NCI-H146 (cell line): Measurements from ENCODE around the gene ZNF559.
A peak's percentile ranks its signal among the peaks of the same experiment; 100 is the strongest.
"Not testable (repeated sequence)": the region's sequence is repeated elsewhere in the genome, so short reads cannot be mapped to it uniquely, and the experiment has no call there.

Source experiments
- DNase-seq: peaks from one replicate; lab custom pipeline; 2025; lab: John Stamatoyannopoulos, UW

Gene ZNF559

DNA sequence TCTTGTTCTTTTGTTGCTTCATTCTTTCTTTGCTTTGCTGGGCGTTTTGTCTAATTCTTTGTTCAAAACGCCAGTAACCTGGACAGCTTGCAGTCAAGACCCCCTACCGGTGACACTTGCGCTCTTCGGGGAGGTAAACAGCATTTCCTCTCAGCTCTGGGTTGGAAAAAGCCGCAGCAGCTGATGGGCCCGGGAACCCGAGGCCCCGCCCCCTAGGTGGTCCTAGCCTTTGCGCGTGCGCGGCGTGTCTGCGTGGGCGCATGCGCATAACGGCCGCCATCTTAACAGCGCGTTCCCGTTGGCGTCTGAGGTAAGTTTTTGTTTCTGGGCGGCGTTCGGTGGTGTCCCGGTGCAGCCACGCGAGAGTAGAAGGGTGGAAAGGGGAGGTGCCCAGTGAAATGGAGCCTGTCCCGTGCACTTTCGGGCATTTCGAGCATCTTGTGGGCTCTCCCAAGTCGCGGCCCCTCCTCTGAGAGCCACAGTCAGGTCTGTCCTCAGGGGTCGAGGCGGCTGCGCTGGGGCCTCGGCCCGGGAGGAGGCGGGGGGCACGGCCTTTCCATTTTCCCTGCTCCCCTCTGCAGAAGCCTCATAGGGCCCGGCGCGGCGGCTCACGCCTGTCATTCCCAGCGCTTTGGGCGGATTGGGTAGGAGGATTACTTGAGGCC lies at the start of gene ZNF559:
Gene ZNF559 (plus strand): TSS at position 261 of the 665 bp plus-strand sequence. CDS start 14,371 bp downstream, outside the sequence.
- DNase-seq, result peak; percentile 89

DNA sequence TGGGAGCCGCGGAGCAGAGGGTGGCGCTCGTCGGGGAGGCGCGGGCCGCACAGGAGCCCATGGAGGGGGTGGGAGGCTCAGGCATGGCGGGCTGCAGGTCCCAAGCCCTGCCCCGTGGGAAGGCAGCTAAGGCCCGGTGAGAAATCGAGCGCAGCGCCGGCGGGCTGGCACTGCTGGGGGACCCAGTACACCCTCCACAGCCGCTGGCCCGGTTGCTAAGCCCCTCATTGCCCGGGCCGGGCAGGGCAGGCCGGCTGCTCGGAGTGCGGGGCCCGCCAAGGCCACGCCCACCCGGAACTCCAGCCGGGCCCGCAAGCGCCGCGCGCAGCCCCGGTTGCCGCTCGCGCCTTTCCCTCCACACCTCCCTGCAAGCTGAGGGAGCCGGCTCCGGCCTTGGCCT lies 40.5 kb upstream of the ZNF559 start:
- DNase-seq, result not testable (repeated sequence)

DNA sequence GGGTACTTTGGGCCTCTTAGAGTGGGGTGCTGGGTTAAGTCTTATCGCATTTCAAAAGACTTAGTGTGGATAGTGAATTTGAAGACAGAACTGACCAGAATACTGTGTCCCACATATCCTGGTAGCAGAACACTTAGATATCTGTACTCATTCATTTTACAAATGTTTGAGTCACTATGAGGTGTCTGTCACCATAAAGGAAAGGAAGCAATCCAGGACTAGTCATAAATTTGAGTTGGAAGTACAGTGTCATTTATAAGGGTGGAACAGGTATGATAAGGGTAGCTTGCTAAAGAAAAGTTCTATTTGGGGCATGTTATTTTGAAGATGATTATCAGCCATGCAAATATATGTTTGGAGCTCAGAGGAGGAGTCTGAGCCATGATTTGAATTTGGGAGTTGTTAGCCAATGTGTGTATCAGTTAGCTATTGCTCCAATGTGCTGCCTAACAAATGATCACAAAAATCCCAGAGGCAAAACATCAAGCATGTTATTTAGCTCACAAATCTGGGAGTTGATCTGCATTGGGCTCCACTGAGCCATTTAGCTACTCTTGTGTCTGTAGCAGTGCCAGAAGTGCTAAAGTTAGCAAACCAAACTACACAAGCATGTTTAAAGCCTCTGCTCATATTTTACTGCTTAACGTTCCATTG lies 34.6 kb upstream of the ZNF559 start:
- DNase-seq, result no peak

DNA sequence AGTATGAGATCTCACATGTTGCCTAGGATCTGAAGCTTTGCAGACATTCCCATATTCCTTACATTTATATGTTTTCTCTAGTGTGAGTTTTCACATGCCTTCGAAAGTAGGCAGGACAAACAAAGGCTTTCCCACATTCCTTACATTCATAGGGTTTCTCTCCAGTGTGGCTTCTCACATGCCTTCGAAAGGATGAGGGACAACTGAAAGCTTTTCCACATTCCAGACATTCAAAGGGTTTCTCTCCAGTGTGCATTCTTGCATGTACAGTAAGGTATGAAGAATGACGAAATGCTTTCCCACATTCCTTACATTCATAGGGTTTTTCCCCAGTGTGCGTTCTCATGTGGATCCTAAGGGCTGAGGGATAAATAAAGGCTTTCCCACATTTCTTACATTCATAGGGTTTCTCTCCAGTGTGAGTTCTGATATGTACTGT lies 28.5 kb upstream of the ZNF559 start:
- no peak for DNase-seq

DNA sequence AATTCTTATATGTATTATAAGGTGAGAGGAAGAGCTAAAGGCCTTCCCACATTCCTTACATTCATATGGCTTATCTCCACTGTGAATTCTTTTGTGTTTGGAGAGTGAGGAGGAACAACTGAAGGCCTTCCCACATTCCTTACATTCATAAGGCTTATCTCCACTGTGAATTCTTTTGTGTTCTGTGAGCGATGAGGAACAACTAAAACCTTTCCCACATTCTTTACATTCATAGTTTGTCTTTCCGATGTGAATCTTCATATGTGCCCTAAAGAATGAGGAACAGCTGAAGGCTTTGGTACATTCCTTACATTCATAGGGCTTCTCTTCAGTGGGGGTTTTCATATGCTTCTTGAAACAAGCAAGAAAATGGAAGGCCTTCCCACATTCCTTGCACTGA lies 27.6 kb upstream of the ZNF559 start:
- DNase-seq, result no peak

DNA sequence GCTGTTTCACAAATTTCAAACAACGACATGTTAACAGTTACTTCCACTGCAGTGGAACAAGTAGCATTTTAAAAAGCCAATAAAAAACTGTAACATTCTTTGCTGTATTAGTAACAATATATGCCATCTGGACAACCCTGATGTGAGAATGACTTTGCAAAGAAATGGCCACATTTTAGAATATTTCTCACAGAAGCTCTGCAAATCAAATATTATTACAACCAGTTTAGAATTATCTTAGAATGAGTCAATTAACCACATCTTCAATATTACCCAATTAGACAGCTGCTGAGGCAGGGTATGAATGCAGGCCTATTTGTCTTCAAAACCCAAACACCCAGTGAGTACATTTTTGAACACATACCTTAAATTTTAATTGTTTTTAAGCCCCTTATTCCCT lies 17.5 kb upstream of the ZNF559 start:
- DNase-seq, result no peak

DNA sequence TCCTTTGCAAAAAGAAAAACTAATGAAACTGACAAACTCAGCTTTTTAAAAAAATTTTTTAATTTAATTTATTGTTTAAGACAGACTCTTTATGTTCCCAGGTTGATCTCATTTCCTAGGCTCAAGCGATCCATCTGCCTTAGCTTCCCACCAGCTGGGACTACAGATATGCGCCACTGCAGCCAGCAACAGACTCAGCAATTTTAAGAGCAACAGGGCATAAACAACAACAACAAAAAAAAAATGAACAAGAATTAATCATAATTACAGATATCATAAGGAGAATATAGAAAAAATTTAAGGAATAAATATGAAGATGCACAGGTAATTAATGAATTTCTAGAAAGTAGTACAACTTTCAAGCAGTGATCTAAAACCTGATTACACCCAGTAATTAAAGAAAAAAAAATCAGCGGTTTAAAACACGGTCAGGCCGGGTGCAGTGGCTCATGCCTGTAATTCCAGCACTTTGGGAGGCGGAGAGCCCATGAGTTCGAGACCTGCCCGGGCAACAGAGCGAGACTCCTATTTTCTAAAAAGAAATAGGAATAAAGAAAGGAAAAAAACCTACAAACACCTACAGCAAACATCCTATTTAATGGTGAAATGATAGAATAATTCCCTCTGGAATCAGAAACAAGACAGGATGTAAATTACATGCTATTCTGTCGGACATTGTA lies 15.7 kb upstream of the ZNF559 start:
- no peak for DNase-seq

DNA sequence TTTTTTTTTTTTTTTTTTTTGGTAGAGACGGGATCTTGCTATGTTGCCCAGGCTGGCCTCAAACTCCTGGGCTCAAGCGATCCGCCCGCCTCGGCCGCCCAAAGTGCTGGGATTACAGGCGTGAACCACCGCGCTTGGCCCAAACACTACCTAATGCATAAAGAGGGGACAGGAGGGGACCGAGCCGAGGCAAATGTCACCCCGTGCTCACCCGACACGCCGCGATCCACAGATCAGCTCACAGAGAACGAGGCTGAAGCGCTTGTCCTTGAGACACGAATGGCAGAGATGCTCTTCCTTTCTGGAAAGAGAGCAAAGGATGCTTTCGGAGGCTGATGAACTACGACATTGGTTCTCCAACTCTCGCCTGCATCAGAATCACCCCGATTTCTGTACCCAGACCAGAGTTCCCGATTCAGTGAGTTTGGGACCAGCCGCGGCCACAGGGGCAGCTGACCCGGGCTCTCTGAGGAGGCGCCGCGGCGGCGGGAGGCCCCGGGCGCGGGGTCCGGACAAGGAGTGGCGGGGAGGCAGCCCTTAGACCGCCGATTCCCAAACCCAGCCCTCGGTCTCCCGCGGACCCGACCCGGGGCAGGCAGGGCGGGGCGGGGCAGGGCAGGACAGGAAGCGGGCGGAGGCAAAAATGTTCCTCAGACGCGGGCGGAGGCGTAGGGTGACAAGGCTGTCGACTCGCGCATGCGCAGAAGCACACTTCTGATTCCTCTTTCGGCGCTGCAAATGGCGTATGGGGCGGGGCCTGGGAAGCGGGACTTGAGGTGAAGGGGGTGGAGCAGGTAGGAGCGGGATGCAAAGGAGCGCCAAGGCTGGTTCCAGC lies 14.6 kb upstream of the ZNF559 start, which contains the start of gene ZNF699:
Gene ZNF699 (minus strand): TSS at position 700 of the 835 bp plus-strand sequence. CDS start 4,719 bp downstream, outside the sequence.
- peak; percentile 96 for DNase-seq

DNA sequence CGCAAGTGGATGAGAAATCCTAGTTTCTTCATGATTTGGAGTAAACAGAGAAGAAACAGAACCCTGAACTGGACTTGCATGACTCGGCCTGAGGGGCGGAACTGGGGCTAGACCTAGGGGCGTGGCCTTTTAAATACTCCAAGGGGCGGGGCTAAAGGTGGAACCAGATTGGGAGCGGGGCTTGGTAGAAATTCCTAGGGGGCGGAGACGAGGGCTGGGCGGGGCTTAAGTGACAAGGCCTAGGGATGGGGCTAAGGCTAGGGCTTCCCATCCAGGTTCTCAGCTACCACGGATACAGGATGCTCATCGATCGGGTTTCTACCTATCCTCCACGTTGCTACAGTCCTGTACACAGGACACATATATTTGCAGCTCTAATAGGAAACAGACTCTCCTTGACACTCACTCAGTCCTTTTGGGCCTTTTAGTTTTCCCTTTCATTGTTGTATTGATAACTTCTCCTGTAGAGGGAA lies 14.0 kb upstream of the ZNF559 start:
- DNase-seq, result peak; percentile 94

DNA sequence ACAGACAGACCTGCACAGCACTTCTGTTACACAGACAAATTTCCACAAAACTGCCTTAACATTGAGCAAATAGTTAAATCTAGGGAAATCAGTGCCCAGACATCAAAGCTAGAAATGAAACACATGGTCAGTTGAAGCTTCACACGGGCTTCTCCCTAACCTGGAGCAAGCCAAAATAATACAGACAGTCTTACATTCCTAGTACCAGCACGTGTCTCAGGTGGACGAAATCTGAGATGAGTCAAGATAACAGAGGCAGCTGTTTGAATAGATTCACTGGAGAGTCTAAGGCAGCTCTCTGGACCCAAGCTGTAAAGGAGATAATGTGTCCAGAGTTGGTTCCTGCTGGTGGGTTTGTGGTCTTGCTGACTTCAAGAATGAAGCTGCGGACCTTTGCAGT lies 10.2 kb upstream of the ZNF559 start:
- DNase-seq, result no peak

DNA sequence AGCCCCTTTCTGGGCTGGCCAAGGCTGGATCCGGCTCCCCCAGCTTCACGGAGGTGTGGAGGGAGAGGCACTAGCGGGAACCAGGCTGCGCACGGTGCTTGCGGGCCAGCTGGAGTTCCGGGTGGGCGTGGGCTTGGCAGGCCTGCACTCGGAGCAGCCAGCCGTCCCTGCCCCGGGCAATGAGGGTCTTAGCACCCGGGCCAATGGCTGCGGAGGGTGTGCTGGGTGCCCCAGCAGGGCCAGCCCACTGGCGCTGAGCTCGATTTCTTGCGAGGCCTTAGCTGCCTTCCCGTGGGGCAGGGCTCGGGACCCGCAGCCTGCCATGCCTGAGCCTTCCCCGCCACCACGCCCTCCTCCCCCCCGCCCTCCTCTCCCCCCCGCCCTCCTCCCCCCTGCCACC lies 2.6 kb upstream of the ZNF559 start:
- DNase-seq, result no peak

DNA sequence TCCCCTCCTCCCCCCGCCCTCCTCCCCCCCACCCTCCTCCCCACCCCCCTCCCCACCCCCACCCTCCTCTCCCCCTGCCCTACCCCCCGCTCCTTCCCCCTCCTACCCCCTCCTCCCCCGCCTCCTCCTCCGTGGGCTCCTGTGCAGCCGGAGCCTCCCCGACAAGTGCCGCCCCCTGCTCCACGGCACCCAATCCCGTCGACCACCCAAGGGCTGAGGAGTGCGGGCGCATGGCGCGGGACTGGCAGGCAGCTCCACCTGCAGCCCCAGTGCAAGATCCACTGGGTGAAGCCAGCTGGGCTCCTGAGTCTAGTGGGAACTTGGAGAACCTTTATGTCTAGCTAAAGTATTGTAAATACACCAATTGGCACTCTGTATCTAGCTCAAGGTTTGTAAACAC lies 2.2 kb upstream of the ZNF559 start:
- not testable (repeated sequence) for DNase-seq

DNA sequence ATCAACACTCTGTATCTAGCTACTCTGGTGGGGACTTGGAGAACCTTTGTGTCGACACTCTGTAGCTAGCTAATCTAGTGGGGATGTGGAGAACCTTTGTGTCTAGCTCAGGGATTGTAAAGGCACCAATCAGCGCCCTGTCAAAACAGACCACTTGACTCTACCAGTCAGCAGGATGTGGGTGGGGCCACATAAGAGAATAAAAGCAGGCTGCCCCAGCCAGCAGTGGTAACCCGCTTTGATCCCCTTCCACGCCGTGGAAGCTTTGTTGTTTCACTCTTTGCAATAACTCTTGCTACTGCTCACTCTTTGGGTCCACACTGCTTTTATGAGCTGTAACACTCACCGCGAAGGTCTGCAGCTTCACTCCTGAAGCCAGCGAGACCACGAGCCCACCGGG lies 1.8 kb upstream of the ZNF559 start:
- DNase-seq, result not testable (repeated sequence)

DNA sequence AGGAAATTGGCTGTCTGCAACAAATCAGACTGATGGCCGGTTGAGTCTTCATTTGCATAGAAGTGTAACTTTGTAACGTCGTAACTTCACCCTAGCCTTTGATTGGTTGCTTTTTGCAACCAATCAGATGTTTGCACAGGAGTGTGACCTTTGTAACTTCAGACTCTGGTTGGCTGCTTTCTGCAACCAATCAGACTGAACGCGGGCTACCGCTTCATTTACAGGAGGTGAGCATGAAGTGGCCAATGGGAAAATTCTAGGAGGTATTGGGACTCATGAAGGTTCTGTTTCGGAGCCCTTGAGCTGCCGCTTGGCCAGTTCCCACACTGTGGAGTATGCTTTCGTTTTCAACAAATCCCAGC lies 441 bp upstream of the ZNF559 start:
- peak; percentile 70 for DNase-seq

DNA sequence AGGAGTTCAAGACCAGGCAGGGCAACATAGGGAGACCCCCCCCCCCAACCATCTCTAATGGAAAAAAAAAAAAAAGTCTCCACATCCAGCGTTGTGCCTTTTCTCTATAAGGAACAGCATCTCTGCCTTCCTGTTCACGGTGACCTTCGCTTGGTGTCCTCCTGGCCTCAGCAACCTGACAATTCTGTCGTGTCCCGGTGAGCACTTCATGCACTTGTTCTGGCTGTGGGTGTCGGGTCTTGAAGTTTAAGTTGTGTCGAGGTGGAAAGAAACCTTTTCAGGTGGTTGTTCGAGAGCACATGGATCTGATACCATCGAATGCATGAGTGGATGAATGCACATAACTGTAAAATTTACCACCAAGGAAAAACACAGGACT lies 594 bp downstream of the ZNF559 start:
- no peak for DNase-seq

DNA sequence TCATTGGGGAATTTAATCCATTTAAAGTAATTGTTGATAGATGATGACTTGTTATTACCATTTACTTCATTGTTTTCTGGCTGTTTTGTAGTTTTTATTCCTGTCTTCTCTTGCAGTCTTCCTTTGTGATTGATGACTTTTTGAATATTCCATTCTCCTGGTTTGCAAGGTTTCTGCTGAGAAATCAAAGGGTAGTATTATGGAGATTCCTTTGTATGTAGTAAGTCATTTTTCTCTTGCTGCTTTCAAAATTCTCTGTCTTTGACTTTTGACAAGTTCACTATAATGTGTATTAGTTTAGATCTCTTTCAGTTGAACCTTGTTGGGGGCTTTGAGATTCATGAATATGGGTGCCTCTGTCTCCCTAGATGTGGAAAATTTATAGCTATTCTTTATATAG lies 6.0 kb downstream of the ZNF559 start:
- DNase-seq, result no peak

DNA sequence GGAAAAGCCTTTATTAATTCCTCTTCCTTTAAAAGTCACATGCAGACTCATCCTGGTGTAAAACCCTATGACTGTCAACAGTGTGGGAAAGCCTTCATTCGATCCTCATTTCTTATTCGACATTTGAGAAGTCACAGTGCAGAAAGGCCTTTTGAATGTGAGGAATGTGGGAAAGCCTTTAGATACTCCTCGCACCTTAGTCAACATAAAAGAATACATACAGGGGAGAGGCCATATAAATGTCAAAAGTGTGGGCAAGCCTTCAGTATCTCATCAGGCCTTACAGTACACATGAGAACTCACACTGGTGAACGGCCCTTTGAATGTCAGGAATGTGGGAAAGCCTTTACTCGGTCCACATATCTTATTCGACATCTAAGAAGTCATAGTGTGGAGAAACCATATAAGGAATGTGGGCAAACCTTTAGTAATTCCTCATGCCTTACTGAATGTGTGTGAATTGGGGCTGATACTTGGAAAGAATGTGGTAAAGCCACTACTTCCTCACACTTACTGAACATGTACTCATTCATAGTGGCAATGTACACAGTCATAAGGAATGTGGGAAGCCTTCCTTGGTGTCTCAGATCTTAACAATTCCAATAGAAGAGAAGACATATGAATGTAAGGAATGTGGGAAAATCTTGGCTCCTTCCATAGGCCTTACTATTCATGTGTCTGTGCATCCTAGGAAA lies 18.8 kb downstream of the ZNF559 start:
- no peak for DNase-seq

DNA sequence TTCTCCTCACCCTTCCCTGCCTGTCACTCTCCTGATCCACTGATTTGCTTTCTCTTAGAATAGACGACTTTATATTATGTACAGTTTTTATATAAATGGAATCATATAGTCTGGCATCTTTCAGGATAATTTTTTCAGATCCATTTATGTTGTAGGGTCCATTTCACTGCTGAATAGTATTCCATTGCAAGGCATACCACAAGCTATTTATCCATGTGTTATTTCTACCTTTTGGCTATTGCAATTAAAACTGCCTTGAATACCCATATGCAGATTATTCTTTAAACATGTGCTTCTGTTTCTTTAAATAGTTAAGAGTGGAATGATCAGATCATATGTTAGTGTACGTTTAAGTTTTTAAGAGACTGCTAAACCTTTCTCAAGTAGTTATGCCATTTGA lies 21.0 kb downstream of the ZNF559 start:
- DNase-seq, result no peak

DNA sequence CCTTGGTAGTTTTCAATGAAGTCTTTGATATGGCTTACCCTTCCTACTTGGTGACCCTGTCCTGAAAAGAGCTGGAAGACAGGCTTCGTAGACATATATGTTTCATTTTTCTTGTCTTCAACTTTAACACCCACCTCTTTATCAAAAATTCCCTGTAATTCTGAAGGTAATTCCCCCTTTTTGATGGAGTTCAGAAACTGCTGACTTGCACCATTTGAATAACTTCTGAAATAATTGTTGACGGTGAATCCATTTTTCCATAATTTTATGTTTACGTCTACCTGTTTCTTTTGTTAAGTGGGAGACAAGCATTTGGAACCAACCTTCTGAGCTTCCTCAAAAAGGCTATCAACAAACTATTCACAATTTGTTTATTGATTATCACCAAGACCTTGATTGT lies 24.3 kb downstream of the ZNF559 start:
- DNase-seq, result no peak

DNA sequence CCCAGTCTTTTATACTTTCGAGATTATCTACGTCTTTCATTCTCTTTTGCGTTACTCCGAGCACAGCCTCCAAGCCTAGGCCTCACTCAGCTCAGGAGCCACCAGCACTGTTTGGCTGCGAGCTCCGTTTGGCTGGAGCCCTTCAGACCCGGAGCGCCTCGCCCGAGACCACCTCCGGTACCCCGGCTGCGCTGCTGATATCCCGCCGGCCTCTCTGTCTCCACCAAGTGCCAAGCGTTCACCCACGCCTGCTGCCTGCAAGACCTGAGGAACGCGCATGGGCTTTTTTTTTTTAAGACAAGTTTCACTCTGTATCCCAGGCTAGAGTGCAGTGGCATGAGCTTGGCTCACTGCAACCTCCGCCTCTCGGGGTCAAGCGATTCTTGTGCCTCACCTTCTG lies 24.7 kb downstream of the ZNF559 start:
- no peak for DNase-seq

DNA sequence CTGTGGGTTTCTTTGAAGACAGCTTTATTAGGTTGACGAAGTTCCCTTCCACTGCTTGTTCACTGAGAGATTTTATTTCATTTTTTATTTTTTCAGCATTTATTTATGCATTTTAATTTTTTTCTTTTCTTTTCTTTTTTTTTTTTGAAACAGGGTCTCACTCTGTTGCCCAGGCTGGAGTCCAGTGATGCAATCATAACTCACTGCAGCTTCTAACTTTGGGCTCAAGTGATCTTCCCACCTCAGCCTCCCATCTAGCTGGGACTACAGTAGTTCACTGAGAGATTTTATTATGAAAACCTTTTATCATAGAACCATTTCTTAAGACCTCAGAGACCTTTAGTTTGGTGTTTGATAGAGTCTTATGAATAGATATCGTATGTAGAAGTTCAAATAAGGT lies 28.5 kb downstream of the ZNF559 start:
- no peak for DNase-seq

DNA sequence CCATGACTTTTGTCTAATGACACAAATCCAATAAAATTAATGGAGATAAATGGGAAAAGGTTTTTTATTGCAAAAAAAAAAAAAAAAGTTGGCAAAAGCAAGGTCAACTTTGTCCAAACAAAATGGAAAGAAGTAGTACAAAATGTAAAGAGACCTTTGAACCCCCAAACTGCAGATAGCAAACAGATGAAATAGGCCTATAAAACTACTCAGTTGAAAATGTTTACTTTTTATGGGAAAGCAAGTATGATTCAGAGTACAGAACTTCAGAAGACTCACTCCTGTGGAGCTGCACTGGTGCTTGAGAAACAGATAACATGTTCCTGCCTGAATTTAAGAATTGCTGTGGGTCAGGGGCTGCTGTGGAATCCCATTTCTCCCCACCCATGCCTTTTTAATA lies 29.0 kb downstream of the ZNF559 start:
- DNase-seq, result no peak
